Measurements from ENCODE around the gene ARHGAP27.

Gene ARHGAP27

GRCh38 chr17:45430006-45430737 is 2.5 kb downstream of the ARHGAP27 start:
- no peak for FAIRE-seq

GRCh38 chr17:45429339-45430005 is 3.2 kb downstream of the ARHGAP27 start:
- FAIRE-seq = no peak

GRCh38 chr17:45428931-45429338 is 3.7 kb downstream of the ARHGAP27 start:
- FAIRE-seq = no peak

GRCh38 chr17:45428050-45428617 is 4.5 kb downstream of the ARHGAP27 start:
- FAIRE-seq = no peak

DNA sequence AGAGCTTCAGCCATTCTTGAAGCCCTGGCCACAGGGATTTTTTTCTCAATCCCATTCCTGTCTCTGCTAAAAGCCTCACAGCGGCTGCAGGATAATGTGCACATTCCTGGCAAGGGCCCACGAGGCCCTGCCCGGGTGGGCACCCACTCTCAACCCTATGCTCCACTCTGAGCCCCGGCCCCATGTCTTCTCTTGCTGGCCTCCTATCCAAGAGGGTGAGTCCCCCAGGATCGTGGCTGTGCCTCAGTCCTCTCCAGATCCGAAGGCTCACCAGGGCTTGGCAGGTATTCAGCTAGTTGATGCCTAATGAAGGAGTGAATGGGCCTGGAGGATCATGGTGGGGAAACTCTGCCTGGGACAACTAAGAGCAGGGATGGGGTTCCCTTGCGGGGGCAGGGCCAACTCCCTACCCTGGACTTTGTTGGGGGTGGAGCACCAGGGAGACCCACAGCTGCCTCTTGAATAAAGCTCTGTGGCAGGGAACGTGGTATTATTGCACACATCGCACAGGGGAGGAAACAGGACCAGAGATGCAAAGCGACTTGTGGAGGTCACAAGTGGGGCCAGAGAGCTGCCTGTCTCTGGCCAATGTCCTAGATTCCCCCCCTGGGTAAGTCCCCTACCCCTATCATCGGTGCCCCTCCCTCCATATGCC is 5.4 kb downstream of the ARHGAP27 start:
- no peak for FAIRE-seq

GRCh38 chr17:45426561-45426960 is 6.1 kb downstream of the ARHGAP27 start:
- no peak for FAIRE-seq

- no peak for FAIRE-seq
Measured at GRCh38 chr17:45425984-45426413, 6.7 kb downstream of the ARHGAP27 start.

DNA sequence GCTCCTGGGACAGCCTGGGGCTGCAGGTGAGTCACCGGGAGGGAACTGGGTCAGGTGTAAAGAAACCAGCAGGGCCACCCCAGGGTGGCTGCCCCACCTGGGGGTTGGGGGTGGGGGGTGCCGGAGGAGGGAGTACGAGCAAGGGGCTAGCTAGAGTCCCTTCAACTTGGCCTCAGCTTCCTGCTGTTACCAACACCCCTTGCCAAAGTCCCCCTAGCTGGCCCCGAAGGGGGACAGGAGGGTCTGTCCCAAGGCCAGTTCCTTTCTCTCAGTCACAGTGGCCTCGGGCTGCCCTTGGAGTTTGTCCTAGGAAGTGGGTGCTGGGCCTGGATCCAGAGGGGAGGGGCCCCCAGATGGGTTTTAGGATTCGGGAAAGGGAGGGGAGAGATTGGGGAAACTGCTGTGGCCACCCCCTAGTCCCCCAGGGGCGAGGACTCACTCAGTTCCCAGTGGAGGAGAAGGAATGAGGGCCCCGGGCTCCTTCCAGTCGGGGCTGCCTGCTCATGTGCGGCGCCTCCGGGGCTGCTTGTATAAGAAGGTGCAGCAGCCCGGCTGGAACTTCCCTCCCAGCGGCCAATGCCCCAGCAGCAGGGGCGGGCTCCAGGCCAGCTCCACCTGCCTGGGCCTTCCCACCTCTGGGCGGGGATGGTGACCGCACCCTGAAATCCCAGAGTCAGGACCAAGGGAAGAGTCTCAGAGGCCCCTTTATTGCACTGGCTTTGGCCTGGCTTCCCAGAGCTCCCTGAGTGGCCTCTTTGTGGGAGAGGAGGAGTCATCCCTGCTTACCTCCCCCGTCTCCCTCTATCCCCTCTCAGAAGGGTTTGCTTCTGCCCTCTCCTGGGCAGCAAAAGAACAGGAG is 7.3 kb downstream of the ARHGAP27 start:
- FAIRE-seq = peak; percentile 99

DNA sequence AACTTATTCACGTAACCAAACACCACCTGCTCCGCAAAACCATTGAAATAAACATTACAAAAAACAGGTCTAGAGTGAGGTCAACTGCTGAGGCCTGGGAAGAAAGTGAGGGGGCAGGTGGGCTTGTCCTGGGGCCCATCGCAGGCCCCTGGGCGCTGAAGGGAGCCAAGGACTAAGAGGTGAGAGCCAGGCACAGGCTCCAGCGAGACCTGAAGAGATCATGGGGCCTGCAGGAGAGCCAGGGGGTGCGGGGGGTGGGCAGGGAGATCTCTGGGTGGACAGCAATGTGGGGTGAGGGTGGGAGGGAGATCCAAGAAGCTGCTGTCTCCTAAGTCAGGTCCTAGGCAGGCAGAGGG is 7.9 kb downstream of the ARHGAP27 start:
- no peak for FAIRE-seq

DNA sequence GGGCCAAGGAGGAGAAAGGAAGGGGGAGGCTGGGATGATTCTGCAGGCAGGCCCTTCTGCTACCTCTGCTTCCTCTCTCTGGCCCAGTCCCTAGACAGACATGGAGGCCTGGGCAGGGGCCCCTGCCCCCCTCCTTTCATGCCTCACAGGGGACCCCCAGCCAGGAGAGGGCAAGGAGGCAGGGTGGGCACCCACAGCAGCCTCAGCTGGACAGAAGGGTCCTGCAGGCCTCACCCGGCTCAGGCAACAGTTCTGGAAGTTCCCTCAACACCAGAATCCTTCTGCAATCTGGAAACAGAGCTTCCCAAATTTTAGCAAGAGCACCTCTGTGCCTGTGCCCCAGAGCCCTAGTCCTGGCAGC is 8.7 kb downstream of the ARHGAP27 start:
- no peak for FAIRE-seq

DNA sequence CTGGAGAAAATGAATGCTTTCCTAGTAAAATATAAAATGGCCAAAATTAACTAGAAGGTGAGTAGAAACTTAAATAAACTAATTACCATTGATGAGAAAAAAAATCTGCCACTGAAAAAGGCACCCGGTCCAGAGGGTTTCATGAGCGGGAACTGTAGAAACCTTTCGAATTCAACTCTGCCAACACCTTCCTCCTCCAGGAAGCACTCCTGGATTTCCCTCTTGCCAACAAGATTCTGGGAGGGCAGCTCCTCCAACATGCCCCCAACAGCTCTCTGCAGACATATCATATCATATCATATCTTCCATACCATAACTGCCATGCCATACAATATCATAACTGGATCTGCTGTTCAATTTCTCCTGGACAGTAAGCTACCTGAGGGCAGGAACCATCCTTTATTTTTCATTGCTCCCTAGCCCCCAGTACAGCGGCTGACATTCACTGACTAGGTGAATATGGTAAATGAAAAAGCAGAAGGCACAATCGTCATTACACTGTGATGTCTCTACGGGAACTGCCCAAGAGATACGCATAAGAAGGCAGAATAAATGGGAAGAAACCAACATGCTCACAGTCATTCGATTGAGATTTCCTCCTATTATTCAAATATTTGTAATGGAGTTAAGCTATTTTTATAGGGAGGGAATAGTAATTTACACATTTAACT is 9.2 kb downstream of the ARHGAP27 start:
- FAIRE-seq = no peak

DNA sequence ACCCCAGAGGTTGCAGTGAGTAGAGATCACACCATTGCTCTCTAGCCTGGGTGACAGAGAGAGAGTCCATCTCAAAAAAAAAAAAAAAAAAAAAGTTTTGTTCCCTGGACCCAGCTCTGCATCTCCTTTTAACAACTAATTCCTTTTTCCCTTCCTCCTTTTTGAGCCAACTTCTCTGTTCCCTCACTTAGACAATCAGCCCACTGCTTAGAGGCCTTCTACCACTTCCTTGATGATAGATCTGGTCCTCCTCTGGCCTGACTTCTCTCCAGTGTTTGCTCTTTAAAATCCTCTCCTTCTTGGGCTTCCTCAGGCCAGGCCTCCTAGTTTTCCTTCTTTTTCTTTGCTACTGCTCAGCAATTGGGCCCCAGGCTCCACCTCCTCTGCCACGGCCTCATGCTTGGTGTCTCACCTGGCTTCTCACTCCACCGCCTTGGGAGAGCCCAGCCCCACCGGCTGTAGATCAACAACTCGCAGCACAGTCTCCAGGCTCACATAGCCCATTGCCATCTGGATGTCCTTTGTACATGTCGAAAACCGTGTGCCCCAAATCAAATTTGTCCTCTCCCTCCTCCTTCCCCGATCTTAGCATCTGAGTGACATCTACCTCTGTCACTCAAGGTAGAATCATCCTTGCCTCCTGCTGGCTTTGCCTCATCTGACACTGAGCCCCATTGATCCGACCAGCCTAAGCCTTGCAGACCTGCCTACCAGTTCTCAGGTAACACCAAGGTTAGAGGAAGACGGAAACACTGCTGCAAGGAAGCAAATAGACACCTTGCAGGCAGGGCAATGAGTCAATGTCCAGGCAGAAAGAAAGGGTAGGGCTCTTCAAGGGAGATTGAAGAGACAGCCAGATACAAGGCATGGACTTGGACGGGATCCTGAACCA is 17.4 kb downstream of the ARHGAP27 start:
- no peak for FAIRE-seq

- no peak for FAIRE-seq
Measured at GRCh38 chr17:45413498-45413923, 19.2 kb downstream of the ARHGAP27 start.

DNA sequence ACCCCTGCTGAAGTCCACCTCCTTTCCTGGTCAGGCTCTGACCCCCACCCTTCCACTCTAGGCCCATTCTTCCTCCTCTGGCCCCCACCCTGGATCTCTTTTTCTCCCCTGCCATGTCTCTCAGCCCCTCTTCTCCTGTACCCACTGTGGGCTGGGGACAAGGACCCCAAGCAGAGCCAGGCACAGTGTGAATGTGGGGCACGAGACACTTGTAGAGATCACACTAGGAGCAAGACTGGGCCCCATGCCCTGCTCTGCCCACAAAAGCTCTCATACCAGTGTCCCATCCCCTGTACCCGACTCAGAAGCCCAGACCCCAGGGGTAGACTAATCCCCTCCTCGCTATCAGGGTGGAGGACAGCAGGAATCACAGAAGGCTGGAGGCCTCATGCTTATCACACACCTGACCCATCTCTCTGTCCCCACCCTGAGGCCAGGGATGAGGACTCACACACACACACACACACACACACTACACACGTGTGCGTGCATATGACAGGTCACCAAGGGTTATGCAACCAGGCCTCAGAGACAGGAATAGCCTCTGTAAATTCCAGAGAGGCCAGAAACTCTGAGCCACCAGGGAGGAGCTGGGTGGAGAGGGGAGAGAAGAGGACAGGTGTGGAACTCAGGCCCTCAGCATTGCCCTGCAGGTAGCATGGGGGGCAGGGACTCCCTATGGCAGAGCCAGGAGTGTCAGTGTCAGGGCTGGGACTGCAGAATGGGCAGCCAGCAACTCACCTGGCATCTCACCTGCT is 21.1 kb downstream of the ARHGAP27 start:
- no peak for FAIRE-seq

DNA sequence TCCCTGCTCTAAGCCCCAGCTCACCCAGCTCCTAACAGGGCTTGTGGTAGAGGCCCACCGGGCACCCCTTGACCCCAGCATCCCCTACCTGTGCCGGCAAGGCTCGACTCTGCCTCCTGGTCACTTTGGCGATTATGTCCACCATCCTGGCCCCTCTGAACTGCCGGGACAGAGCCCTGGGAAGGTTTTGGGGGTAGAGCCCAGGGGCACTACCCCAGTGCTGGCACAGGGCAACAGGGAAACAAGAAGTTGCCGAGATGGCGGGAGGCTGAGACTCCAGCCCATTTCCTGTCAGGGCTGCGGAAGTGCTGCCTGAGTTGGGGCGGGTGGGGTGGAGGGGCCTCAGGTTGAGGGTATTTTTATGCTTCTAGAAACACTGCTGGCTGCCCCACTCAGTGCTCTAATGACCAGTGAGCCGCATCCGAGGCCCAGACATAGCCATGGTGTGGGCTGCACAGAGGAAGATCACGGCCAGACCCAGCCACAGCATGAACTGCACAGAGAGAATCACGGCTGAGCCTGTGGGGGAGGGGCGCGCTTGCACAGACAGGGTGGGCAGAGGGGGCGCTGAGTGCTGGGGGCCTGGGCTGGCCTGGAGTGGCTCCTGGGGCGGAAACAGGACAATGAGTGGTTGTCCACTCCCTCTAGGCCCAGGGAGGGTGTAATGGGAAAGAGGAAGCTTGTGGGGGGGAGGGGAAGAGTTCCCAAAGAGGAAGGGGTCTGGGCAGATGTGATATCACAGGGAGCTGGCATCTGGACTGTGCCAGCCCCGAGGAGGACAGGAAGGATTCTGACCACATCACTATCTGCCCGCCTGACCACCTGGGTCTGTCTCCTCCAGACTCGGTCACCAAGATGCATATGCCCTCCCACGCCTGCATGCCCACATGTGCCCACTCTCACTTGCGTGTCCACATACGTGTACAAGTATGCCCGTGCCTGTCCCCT is 22.3 kb downstream of the ARHGAP27 start:
- no peak for FAIRE-seq

DNA sequence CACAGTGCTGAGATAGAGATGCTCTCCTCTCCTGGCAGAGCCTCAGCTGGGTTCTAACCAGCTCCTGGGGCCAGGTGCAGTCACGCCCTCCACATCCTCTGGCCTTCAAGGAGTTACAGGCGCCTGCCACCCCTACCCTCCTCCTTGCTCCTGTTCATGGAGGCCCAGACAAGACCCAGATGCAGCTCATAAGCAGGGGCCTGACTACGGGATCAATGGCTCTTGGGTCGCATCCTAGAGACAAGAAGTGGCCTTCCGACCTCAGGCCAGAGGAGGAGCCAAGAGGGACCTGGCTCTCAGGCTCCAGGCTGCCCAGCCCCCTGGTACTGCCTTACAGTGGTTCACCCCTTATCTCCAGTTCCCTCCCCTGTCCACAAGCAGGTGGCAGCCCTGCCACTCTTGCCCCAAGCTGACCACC is 23.0 kb downstream of the ARHGAP27 start:
- no peak for FAIRE-seq

- FAIRE-seq = no peak
Measured at GRCh38 chr17:45408611-45409421, 23.9 kb downstream of the ARHGAP27 start.

DNA sequence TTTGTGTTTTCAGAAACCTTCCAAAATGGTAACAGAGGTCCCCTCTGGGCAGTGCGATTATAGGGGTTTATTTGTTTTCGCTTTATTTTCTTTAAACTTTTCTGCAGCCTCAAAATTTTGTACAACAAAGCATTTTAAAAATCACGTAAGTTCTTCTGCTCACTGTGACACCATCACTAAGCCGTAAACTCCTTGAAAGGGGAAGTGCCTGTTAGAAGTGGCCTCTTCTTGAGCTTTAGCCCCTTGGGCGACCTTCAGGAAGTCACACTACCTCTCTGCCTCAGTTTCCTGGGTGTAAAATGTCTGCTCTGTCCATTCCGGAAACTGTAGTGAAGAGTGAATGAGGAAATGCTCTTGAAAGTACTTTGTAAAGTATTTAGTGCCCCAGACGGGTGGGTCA is 26.6 kb downstream of the ARHGAP27 start:
- FAIRE-seq = no peak
